Fibroblast of skin of back (primary cell): ENCODE measurements around the gene ZNF189. TPM values are rescaled to one million over a fixed set of nuclear protein-coding genes. Genes with fewer than 3 reads are reported as not detected.

Source experiments
- DNase-seq: peaks from one replicate; pipeline ENCODE4 v3.0.0-alpha.2; 2013
- polyA plus RNA-seq, 2 experiments: library from polyadenylated mRNA; unstranded; fragments of 120-200 nt; gene quantifications; one replicate each; pipeline ENCODE4 v1.2.1, GENCODE V29; 2013; ENCODE audit not compliant: insufficient read length in 2 of 2

ZNF189 gene
- polyA plus RNA-seq (2013, experiment 1 of 2; ENCODE audit: insufficient read length): 10.2 TPM
- 8.9 TPM for polyA plus RNA-seq (2013, experiment 2 of 2; ENCODE audit: insufficient read length)

DNA sequence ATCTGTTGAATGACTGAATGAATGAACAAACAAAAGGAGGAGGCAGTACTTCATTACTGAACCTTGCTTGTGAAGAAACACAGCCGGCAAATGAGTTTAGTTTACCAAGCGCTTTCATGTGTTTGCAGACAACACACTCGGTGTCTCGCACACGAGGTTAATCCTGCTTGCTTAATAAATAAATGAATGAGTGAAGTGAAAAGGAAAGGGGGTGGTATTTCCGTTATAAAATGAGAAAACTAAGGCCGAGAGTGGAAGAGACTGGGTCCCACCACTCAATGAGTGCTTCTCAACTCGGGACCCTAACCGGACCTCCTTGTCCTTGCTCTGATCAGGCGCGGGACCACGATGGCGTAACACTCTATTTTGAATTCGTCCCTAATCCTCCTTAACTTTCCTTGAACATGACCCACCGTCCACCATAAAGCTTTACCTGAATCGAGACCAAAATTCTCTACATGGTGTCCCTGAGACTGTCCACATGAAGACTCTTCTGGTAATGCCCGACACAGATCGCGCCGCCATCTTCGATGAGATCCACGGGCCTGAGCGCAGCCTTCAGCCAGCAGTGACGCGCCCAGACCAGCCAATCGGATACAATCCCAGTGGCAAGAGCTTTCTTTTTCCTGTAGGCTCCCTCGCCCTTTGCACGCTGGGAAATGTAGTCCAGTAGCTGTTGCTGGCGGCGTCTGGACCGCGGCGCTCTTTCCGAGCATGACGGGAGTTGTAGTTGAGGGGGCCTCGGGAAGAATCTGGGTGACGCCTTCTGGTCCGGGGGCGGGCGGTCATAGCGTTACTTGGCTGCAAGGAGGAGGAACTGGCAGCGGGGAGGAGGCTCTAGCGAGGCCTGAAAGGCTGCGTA lies at the start of gene ZNF189, which contains the start of gene MRPL50:
ZNF189 (plus strand) TSS at position 784 of the 862 bp plus-strand sequence. CDS start 306 bp downstream, outside the sequence.
MRPL50 (minus strand) TSS at position 551 of the 862 bp plus-strand sequence; CDS start at position 525, 26 bp downstream.
- peak; percentile 100 for DNase-seq

GRCh38 chr9:101350285-101350684 lies 48.4 kb upstream of the ZNF189 start:
- no peak for DNase-seq

GRCh38 chr9:101352892-101353463 lies 45.7 kb upstream of the ZNF189 start:
- no peak for DNase-seq

GRCh38 chr9:101353683-101354082 lies 45.0 kb upstream of the ZNF189 start:
- DNase-seq: no peak

GRCh38 chr9:101354143-101354764 lies 44.4 kb upstream of the ZNF189 start:
- no peak for DNase-seq

GRCh38 chr9:101354765-101355708 lies 43.6 kb upstream of the ZNF189 start:
- DNase-seq: no peak

DNA sequence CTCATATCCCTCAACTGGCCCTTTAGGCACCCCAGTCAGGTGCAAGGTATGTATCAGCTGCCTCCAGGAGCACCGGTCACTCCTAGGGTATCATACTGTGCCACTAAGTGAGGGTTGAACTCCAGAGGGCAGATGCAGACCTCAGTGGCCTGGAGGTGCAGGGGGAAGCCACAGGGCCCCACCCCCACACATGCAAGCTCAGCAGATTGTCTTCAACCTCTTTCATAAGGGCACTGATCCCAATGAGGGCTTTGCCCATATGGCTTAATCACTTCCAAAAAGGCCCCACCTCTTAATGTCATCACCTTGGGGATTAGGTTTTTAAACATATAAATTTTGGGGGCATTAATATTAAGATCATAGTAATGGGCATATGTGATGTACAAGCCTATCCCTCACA lies 42.0 kb upstream of the ZNF189 start:
- DNase-seq: no peak

DNA sequence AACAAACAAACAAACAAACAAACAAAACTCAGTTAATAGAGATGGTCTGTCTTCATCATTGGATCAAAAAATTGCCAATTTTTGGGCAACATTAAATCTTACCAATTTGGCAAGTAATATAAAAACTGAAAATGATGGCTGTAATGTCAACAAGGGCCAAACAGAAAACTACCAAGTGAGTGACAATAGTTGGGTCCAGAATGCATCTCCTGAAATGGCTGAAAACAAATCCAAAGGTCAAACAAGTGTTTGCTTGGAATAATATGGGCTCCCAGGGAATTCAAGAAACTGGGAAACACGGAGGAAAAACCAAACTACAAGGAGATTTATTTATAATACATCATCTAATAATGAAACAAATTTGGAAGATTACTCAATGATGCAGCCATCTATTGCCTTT lies 39.0 kb upstream of the ZNF189 start:
- no peak for DNase-seq

- DNase-seq: no peak
Measured at GRCh38 chr9:101360647-101361046, 38.0 kb upstream of the ZNF189 start.

DNA sequence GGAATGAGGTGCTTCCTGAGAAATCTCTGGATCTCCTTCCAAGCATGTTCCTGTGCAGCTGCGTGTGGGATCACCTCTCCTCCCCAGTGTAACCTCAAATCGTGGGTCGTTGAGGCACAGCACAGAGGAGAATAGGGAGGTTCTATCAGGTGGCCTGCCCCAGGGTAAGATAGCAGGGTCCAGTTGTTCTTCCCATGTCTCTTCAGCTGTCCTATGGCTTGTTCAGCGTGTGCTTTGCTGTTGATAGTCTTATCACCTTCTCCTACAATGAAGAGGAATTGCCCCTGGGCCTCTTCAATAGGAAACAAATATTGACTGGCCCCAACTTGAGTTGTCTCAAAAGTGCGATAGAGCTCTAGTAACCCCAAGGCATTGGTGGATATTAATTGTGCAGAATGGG lies 36.2 kb upstream of the ZNF189 start:
- DNase-seq: no peak

GRCh38 chr9:101365181-101365580 lies 33.5 kb upstream of the ZNF189 start:
- DNase-seq: peak; percentile 69

- DNase-seq: peak; percentile 66
Measured at GRCh38 chr9:101366038-101366756, 32.5 kb upstream of the ZNF189 start.

DNA sequence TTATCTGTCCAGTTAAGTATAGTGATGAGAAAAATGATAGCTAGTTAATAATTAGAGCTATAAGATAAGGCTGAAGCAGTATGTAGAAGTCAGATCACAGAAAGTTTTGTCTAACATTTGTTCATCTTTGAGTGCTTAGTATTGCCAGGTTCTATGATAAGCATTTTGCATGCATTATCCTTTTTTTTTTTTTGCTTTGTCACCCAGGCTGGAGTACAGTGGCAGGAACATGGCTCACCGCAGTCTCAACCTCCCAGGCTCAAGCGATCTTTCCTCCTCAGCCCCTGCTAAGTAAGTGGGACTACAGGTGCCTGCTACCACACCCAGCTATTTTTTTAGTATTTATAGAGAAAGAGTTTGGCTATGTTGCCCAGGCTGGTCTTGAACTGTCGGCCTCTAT lies 31.3 kb upstream of the ZNF189 start:
- no peak for DNase-seq

DNA sequence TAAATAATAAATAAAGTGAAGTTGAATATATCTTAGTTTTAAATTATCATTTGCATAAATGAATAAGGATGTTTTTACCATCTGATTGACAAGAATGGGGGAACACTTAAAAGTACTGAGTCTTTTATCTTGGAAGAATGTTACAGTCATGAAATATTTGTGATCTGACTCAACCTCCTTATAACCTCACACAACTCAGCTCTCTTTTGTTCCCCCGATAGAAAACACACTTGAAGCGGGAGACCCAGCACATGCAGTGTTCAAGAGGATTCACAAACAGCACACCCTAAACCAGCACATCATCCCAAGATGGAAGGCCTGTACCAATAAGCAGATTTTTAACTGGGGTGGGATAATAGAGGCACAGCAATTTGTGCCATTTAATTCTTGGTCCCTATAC lies 29.4 kb upstream of the ZNF189 start:
- peak; percentile 63 for DNase-seq

DNA sequence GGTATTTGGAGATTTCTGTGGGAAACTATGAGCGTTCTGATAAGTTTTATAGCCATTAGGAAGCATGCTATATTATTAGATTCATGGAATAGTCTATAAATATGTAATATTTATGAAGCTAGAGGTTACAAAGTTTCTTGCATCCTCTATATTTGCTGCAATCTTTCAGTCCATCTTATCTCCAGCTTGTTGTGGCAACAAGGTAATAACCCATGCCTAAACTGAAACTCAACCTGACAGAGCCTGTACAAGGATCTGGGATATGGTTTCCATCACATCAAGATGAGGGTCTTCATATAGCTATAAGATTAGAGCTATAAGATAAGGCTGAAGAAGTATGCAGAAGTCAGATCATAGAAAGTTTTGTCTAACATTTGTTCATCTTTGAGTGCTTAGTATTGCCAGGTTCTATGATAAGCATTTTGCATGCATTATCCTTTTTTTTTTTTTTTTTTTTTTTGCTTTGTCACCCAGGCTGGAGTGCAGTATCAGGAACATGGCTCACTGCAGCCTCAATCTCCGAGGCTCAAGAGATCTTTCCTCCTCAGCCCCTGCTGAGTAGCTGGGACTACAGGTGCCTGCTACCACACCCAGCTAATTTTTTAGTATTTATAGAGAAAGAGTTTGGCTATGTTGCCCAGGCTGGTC lies 28.6 kb upstream of the ZNF189 start:
- DNase-seq: no peak

- DNase-seq: no peak
Measured at GRCh38 chr9:101371813-101372212, 26.8 kb upstream of the ZNF189 start.

- no peak for DNase-seq
Measured at GRCh38 chr9:101372327-101373118, 26.1 kb upstream of the ZNF189 start.

- DNase-seq: peak; percentile 25
Measured at GRCh38 chr9:101375546-101375945, 23.1 kb upstream of the ZNF189 start.

- peak; percentile 87 for DNase-seq
Measured at GRCh38 chr9:101376111-101376848, 22.4 kb upstream of the ZNF189 start.
